Neutrophil (primary cell): ENCODE data around the gene JAKMIP3.

Experiments used
- H3K27ac ChIP-seq: fragments of 200-600 bp; sonication (generic); 2 replicates; pipeline ENCODE4 v1.5.1; 2016; ENCODE audit warnings: mild to moderate bottlenecking, moderate library complexity
- H3K27me3 ChIP-seq: fragments of 200-600 bp; sonication (generic); 2 replicates; pipeline ENCODE4 v1.6.0; 2016; ENCODE audit warnings: mild to moderate bottlenecking
- H3K36me3 ChIP-seq: fragments of 200-600 bp; sonication (generic); 2 replicates; pipeline ENCODE4 v1.5.1; 2017
- H3K4me1 ChIP-seq, 2 experiments: fragments of 200-600 bp in 1 of 2; sonication (generic) in 1 of 2; 1 replicate in 1 of 2; 2 replicates in 1 of 2; pipeline versions ENCODE4 v1.5.1 to v1.6.1; 2013 to 2016; ENCODE audit warnings: low read depth in 1 of 2, low read length in 1 of 2, mild to moderate bottlenecking in 1 of 2, moderate library complexity in 1 of 2; ENCODE audit not compliant: control insufficient read depth in 1 of 2, insufficient read depth in 1 of 2
- H3K4me3 ChIP-seq, 2 experiments: fragments of 200-600 bp in 1 of 2; sonication (generic) in 1 of 2; 1 replicate in 1 of 2; 2 replicates in 1 of 2; pipeline ENCODE4 v1.5.1; 2013 to 2016; ENCODE audit warnings: low read depth in 1 of 2, low read length in 1 of 2, mild to moderate bottlenecking in 1 of 2, moderate library complexity in 1 of 2
- H3K9me3 ChIP-seq: fragments of 200-600 bp; sonication (generic); 2 replicates; pipeline ENCODE4 v1.5.1; 2016
- CTCF ChIP-seq: fragments of 200-600 bp; sonication (generic); IDR thresholded peaks from 2 replicates; pipeline ENCODE4 v1.5.1; 2016; ENCODE audit warnings: antibody characterized with exemption

JAKMIP3 gene

GRCh38 chr10:132058111-132058745 is 7.5 kb upstream of the JAKMIP3 start:
- no peak overlapping the region for H3K27ac ChIP-seq
- TF ChIP-seq CTCF: no peak
- no peaks in the 10 kb centered on the region for H3K36me3 ChIP-seq
- no peaks in the 10 kb centered on the region for H3K4me1 ChIP-seq
- peaks cover 2% of the 10 kb centered on the region for H3K9me3 ChIP-seq
- H3K27me3 ChIP-seq: peaks cover 18% of the 10 kb centered on the region
- H3K4me3 ChIP-seq: no peak overlapping the region

GRCh38 chr10:132058793-132059759 is 6.7 kb upstream of the JAKMIP3 start:
- no peak overlapping the region for H3K4me3 ChIP-seq
- no peaks in the 10 kb centered on the region for H3K36me3 ChIP-seq
- H3K9me3 ChIP-seq: no peaks in the 10 kb centered on the region
- H3K27ac ChIP-seq: no peak overlapping the region
- peaks cover 25% of the 10 kb centered on the region for H3K27me3 ChIP-seq
- no peaks in the 10 kb centered on the region for H3K4me1 ChIP-seq
- no peak for TF ChIP-seq CTCF

- Histone ChIP-seq H3K9me3 (no peaks in the 10 kb centered on the region), H3K27me3 (peaks cover 33% of the 10 kb centered on the region), H3K27ac (no peak overlapping the region), H3K36me3 (no peaks in the 10 kb centered on the region), H3K4me3 (no peak overlapping the region), H3K4me1 (no peaks in the 10 kb centered on the region)
- no peak for TF ChIP-seq CTCF
Measured at GRCh38 chr10:132059760-132060508, 5.8 kb upstream of the JAKMIP3 start.

GRCh38 chr10:132061030-132061429 is 4.7 kb upstream of the JAKMIP3 start:
- Histone ChIP-seq H3K27ac (no peak overlapping the region), H3K4me3 (no peak overlapping the region), H3K9me3 (no peaks in the 10 kb centered on the region), H3K4me1 (no peaks in the 10 kb centered on the region), H3K27me3 (peaks cover 44% of the 10 kb centered on the region), H3K36me3 (no peaks in the 10 kb centered on the region)
- TF ChIP-seq CTCF: no peak

GRCh38 chr10:132061465-132061864 is 4.3 kb upstream of the JAKMIP3 start:
- TF ChIP-seq CTCF: no peak
- H3K27me3 ChIP-seq: peaks cover 49% of the 10 kb centered on the region
- H3K4me3 ChIP-seq: no peak overlapping the region

More at GRCh38 chr10:132061465-132061864, 4.3 kb upstream of the JAKMIP3 start:
- Histone ChIP-seq H3K9me3 (no peaks in the 10 kb centered on the region), H3K27ac (no peak overlapping the region), H3K36me3 (no peaks in the 10 kb centered on the region), H3K4me1 (no peaks in the 10 kb centered on the region)
